Stimulated activated CD4-positive, alpha-beta T cell treated with anti-CD3 and anti-CD28 coated beads, TNF-alpha, amount 100 ng/mL, for 4 hours (primary cell): ENCODE results near the gene EYA4.
"Not testable (repeated sequence)": the region's sequence is repeated elsewhere in the genome, so short reads cannot be mapped to it uniquely, and the experiment has no call there.

Source experiments
- DNase-seq, 3 experiments: peaks; one replicate each; pipeline ENCODE4 v3.0.0-alpha.2; 2020; ENCODE audit warnings: low read depth in 3 of 3

The EYA4 gene

DNA sequence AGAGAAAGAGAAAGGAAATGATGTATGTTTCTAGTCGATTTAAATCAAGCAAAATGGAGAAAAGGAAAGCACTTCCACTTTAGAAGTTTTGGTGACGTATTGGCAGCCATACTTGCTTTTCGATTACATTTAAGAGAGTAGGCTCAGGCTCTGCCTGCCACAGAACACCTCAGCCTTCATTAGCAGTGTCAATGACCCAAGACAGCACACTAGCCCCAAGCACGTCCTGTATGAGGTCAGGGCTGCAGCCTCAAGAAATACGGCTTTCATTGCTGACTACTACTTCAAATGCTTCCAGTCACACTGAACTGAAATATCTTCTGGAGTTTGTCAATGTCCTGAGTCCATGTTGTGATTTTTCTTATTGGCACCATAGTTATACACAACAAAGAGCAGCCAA, 285.3 kb downstream of the EYA4 start:
- DNase-seq: no peak

DNA sequence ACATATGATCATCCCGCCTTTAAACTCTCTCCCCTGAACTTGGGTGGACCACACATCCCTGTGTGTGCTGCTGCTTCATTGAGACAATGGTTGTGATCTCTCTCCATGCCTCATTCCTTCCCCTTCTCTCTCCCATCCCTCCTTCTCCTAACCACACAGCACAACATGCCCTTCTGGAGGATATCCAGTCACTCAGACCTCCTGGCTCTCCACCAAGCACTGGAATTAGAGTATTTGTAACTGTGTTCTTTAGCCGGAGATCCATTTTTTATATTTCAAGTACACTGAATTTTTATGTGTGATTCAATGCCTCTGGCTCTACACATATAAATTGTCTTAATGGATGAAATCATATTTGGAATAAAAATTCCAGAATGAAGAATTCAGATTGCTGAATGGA, 287.4 kb downstream of the EYA4 start:
- no peak for DNase-seq

DNA sequence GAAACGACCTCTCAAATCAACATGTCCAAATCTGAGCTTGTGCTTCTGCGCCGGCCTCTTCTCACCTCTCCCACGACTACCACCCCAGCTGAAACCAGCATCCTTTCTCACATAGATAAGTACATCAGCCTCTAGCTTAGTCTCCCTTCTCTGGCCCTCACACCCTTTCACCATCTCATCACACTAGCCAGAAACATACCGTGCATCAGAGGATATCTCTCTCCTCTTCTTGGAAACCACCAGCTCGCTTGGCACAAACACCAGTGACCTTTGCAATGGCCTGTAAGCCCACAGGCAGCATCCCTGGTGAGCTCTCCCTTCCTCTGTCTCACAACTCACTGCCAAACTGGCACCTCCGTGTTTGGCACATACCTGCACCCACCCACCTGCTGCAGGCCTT, 291.8 kb downstream of the EYA4 start:
- no peak for DNase-seq

DNA sequence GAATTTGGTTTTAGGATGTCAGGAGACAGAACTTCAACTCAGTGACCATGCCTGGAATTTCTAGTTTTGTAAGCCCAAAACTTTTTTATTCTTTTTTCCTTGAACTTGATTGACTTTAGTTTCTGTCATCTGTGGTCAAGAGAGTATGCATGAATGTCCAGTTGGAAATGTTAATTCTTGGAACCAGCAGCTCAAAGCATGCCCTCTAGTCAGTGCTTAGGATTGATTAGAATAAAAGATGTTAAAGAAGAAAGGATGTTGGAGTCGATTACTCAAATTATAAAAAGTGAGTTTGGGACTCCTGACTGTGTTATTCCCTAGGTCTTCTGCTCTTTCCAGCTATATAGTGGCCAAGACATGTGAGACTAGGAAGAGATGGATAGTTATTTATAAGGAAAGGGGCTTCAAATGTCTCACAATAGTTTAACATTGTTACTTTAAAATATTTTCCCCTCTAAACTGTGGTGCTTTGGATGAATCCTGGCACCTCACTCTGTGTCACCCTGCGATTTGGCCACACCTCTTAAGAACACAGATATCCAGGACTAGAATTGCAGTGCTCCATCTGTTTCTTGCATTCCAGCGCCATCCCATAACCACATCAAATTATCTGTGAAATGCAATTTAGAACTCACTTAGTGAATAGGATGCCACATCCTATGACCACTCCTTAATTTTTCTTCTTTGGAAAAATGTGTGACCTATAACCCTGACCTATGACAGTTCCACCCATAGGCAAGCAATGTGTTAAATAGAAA, 298.5 kb downstream of the EYA4 start:
- DNase-seq: no peak

DNA sequence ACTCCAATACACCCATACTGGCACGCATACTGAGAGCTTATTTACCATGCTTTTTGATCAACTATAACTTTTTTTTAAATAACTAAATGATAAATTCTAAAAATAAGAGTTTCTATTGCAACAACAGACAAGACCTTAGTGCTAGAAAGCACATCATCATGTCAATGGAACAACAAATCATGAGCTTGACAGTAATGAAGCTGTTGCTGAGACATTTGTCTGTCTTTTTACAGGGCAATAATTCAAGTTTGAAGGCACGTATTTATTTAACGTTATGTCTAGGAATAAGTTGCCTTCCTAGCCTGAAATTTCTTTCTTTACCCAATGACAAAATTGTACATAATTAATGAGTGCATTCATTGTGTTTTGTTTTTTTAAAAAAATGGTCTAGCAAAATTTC, 299.2 kb downstream of the EYA4 start:
- DNase-seq: no peak

DNA sequence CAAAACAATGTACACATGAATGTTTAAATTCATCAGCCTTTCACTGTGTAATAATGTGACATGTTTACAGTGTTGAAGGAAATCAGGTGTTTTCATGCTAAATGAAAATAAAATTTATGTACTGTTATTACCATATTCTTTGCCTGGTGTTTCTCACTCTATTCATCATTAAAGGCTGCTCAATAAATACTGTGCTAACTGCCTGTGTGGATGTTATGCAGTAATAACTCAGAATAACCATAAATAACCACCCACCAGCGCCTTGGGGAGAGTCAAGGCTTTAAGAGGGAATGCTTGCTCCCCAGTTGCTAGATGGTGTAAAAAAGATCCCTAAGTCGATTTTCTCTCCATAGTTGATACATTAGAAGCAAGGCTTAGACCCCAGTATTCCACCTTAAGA, 299.9 kb downstream of the EYA4 start:
- no peak for DNase-seq

DNA sequence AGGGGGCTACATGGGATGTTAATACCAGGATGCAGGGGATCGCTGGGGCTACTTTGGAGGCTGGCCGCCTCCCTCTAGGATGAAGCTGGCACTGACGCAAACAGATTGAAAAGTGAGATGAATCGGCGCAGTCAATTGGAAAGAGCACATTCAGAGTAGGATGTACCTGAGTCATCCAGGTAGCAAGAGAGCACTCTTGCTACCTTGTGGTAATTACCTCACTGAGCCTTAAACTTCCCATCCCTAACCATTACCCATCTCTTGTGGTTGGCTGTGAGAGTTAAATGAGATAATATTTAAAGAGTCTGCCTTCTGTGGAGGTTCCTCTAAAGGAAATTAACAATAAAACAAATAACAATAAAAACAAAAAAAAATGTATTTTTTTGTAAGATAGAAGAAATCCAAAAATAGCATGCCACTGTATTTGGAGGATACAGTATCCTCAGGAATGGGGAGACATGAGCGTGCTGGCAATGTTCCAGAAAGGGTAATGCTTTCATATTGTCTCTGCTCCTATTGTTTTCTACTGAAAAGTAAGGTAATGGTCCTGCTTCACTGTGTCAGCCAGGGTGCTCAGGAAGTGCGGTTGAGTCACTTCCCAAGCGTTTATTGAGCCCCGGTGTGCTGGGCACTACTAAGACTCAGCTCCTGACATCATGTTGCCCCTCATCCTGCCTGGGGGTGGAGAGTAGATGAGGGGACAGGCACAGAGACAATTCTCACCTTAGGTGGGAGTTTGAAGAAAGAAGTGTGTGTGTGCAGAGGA, 301.1 kb downstream of the EYA4 start:
- DNase-seq: no peak

DNA sequence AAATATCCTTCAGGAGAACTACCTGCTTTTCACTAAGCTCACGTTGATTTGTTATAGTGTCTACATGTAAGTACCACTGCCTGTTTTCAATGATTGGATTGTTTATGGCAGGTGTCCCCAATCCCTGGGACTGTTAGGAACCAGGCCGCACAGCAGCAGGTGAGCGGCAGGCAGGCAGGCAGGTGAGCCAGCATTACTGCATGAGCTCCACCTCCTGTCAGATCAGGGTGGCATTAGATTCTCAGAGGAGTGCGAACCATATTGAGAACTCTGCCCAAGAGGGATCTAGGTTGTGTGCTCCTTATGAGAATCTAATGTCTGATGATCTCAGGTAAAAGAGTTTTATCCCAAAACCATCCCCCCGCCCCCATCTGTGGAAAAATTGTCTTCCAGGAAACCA, 303.3 kb downstream of the EYA4 start:
- DNase-seq: no peak

DNA sequence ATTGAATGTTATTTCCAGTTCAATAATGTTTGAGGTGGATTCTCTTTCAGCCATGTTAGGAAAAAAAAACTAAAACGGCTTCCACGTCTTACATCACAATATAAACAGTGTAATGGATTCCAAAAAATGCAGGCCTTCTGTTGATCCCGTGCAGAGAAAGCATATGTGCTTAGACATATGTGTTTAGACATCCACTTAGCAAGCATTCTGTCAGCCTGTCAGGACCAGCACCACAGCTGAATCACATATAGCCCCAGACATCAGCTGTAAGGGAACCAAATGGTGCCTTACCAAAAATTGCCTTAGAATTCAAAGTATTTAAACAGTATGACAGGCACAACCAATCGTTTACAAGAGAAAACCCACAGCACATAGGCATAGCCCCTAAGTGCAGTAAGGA, 304.9 kb downstream of the EYA4 start:
- no peak for DNase-seq

DNA sequence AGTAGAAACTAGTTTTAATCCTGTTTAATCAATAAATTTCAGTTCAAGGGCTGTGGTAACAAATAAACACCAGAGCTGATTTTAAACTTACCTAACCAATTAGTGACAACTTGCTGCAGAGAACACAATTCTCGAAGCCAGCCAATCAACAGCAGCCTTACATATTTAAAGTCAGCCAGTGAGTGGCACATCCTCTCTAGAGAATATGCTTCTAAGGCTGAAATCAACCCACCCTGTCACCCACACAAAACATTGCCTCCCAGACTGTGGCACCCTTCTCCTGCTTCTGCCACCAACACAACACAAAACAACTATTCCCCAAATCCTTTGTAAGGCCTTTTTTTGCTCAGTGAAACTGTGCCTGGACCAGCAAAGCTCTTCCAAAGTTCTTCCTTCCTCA, 306.0 kb downstream of the EYA4 start:
- DNase-seq: no peak

DNA sequence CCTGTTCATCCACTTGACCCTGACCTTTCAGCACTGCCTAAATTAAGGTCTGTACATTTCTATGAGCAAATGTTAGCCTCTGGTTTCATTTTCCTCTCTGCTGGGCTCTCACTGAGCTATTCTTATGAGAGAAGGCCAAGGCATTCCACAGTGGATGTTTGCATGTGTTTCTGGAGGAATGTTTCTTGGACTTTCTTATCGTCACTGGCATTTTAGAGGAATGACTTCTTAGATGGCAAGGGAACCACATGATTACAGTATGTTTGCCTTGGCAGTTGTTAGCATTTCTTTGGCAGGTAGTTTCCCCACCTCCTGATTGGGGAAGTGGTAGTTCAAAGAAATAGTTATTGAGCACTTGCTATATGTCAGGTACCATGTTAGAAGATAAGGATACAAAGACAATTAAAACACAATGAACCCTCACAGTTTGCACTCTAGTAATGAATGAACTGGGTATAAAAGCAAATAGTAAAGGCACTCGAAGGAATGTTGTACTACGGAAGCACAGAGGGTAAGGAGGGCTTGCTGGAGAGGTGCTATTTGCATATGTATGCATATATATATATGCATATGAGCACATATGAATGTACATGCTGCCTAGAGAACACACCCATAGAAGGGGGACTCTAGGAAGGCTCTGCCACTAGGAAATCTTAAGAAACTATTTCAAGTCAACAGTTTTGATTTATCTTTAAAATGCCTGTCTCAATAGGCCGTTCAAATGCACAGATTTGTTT, 307.4 kb downstream of the EYA4 start:
- DNase-seq: no peak

DNA sequence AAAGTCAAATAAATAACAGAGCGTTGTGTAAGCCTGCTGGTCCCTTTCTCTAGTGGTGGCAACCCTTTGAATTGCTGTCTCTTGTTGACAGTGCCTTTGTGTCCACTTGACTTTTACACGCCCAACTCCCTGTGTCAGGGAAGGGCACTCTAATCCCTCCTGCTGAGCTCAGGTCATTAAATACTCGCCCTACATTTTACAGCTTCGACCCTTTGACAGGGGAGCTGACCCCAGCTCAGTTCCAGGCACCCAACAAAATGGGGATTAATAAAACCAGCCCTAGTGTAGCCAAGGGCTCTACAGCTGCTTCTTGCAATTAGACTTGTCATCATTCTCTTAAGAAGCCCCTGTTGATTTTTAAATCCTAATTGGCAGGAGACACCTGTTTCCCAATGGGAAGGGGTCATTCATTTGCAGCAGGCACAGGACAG, 308.2 kb downstream of the EYA4 start:
- DNase-seq: no peak

DNA sequence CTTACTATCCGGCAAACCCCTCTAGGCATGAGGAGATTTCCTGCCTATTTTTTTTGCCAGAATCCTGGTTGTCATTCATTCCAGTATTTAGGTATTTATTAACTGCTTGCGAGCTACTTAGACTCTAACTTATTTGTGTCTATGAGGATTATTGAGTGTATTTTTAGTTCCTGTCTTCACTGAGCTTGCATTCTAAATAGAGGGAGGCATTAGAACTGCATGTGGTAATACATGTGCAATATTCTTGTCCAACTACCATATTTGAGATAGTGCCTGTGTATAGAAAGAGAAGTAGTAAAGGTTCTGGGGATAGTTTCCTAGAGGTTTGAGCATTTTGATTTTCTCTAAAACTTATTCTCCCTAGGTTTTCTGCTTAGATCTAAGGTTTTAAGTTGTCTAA, 308.9 kb downstream of the EYA4 start:
- DNase-seq: no peak

DNA sequence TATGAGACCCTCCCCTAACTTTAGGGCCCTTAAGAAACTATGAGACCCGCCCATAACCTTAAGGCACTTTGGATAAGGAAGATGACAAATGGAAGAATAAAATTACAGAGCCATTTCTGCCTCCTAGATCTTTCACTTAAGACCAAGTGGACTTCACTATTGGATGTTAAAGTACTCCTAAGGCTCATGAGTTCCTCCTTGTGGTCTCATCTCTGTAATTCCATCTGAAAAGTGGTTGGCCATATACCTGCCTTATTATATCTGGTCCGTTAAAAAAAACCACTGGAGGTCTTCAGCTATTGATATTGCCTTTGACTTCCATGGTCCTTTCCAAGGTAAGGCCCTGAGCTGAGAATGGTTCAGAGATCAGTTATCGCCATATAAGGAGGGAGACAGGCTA, 310.3 kb downstream of the EYA4 start:
- no peak for DNase-seq

DNA sequence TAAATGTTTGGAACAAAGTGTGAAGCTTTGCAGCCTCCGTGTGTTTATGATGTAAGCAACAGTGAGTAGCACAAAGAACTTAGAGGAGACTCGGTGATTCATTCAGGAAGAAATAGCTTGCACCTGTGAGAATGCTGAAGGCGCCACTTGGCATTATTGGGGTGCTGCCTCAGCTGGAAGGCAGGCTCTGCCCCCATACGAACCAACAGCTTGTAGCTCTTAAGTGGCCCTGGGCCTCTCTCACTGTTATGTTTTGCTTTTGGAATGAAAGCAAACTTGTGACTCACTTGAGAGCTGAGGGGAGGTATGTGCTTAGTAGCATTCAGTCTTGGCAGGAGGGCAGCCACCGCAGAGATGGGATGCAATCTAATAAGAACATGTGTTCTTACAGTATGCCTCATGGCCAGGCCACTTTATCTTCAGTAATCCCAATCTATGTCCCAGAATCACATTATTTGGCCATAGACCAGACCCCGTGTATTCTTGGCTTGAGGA, 310.7 kb downstream of the EYA4 start:
- no peak for DNase-seq

DNA sequence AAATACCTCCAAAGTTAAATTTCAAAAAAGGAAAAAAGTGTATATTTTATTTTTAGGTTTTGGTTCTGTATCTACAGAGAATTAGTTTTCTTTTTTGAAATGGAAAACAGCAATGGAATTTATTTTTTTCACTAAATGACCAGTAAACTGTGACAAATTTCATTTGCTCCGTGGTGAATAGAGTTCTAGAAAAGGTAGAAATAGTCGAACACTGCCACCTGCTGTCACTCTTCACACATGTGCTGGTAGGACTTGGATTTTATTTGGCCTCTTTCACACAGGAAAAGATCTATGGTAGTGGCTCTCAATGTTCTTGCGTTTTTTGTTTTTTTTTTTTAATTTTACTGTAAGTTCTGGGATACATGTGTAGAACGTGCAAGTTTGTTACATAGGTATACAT, 312.5 kb downstream of the EYA4 start:
- no peak for DNase-seq

DNA sequence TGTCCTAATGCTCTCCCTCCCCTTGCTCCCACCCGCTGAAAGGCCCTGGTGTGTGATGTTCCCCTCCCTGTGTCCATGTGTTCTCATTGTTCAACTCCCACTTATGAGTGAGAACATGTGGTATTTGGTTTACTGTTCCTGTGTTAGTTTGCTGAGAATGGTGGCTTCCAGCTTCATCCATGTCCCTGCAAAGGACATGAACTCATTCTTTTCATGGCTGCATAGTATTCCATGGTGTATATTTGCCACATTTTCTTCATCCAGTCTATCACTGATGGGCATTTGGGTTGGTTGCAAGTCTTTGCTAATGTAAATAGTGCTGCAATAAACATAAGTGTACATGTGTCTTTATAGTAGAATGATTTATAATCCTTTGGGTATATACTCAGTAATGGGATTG, 313.0 kb downstream of the EYA4 start:
- DNase-seq: not testable (repeated sequence)

DNA sequence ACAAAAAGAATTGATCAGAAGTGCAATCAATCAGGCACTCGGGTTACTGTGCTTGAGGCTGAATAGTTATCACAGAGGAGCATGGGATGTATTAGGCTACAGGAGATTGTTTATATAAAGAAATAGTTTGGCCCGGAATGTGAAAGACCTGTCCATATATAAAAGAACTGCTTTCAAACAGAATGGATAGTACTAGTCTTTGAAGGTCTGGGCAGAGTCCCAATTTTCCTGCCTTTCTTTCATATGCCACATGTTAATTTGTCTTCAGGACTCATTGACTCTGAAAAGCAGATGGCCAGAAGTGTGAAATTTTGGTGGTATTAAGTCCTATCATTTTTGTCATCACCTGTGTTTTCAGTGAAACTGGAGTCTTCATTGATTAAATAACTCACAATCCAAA, 314.5 kb downstream of the EYA4 start:
- DNase-seq: no peak

DNA sequence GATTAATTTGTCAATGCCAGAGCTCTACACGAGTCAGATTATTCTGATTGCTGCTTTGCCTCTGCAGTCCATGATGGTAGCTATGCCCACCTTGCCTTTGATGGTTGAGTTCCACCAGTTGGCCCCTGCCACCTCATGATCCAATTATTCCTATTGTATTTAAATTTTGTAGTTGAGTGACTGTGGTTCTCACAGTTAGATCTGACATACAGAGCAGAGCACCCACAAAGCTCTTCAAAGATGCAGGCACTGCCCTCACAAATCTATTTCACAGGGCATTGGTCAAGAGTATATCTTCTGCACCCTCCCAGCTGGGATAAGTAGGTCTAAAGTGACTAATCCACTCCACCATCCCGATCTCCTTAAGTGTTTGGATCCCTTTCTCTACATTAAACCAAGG, 318.8 kb downstream of the EYA4 start:
- no peak for DNase-seq

DNA sequence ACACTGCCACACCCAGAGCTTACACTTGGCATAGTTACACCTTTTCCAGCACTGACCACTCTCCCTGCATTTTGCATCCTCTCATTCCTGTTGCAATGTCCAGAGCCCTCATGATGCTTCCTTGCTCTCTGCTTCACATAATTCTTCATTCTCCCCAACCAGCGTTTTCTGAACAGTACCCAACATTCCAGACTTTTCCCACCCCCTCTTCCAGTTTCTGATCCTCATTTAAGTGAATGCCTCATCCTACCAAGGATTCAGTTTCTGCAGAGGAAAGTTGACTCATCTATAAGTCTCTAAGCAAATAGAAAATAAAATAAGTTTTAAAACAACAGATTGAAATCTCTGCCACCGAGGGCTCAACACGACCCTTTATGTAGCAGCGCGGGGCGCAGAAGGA, 326.5 kb downstream of the EYA4 start:
- no peak for DNase-seq

DNA sequence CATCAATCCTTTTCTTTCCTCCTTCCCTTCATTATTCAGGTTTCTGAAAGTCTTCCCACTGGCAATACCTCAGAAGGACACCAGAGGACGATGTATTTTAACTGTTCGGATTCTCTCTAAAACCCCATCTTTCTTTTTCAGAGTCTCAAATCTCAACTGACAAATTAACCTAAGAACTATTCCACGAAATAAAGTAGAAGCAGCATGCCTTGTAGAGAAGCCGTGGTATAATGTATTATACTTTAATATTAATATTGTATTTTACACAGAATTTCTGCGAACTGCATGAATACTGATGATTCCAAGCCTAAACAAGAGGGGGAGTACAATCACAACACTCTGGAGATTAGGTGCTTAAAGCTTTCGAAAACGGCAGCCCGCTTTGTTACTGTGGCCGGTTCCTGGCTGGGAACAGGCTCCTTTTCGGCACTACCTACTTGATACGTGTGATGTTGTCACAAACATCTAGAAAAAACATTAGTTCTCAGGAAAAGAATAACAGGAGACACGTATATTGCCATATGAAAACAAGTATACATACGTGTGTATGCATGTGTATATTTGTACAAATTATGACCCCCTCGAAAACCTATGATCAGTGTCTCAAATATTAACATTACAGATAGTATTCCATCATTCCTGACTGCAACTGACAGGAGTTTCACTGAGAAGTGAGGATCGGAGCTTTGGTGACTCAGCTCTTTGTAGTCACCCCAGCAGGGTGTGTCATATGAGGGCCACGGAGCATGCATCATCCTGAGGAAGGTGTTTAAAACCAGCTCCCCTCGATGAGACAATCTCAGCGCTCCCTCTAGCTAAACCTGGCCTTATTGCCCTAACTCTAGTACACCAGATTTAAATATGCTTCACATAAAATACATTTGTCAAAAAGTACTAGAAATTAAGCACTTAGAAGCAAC, 328.1 kb downstream of the EYA4 start:
- DNase-seq: no peak

DNA sequence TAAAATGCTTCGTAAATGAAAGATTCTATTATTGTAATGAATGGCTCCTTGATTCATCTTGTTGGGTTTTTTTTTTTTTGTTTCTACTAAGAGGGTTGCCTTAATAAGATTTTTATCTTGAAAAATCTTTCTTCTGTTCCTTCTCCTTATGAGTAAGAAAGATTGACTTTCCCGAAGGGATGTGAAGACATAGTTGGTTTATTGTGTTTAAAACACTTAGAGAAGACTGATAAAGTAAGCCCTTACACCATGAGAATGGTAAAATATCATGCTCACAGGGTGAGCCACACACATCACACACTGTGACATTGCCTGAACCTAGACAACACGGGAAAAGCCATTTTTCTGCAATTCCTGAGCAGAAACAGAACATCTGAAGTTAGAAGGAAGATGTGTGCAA, 330.5 kb downstream of the EYA4 start:
- no peak for DNase-seq
